GM18498 (cell line): ENCODE results near the gene GJB6.

Experiments
- ATAC-seq: cut with Tn5 transposase; IDR thresholded peaks from one replicate; pipeline ENCODE4 v1.9.1; 2021; ENCODE audit warnings: mild to moderate bottlenecking, moderate library complexity; ENCODE audit not compliant: unreplicated experiment

Gene GJB6

GRCh38 chr13:20188667-20189553 lies 43.2 kb downstream of the GJB6 start:
- no peak for ATAC-seq

- ATAC-seq, result no peak
Measured at GRCh38 chr13:20186771-20187170, 45.3 kb downstream of the GJB6 start.

GRCh38 chr13:20185366-20186056 lies 46.6 kb downstream of the GJB6 start:
- ATAC-seq, result no peak

- ATAC-seq, result peak; percentile 75
Measured at GRCh38 chr13:20182231-20182846, 49.8 kb downstream of the GJB6 start.

GRCh38 chr13:20181188-20181587 lies 50.9 kb downstream of the GJB6 start:
- no peak for ATAC-seq

- no peak for ATAC-seq
Measured at GRCh38 chr13:20178156-20178555, 54.0 kb downstream of the GJB6 start.

GRCh38 chr13:20177049-20177831 lies 54.9 kb downstream of the GJB6 start:
- ATAC-seq, result no peak

- ATAC-seq, result no peak
Measured at GRCh38 chr13:20175907-20176652, 56.0 kb downstream of the GJB6 start.

GRCh38 chr13:20175406-20175794 lies 56.7 kb downstream of the GJB6 start:
- ATAC-seq, result no peak

GRCh38 chr13:20174656-20175405 lies 57.3 kb downstream of the GJB6 start:
- ATAC-seq, result peak; percentile 83

GRCh38 chr13:20173116-20173746 lies 58.9 kb downstream of the GJB6 start:
- no peak for ATAC-seq
